Transverse colon (tissue), 4 donors: ENCODE results near the gene AP1M1. TPM values are rescaled to one million over a fixed set of nuclear protein-coding genes. Genes with fewer than 3 reads are reported as not detected.
A peak's percentile ranks its signal among the peaks of the same experiment; 100 is the strongest.

ENCODE experiments used
- DNase-seq: peaks from one replicate; pipeline ENCODE4 v3.0.0-alpha.2; 2019
- H3K27ac ChIP-seq, 4 donors: fragments of 200-600 bp; sonication (generic); 2 replicates each; pipeline ENCODE4 v1.5.1; 2016 to 2018; ENCODE audit warnings: inconsistent platforms in 4 of 4
- H3K27me3 ChIP-seq: fragments of 200-600 bp; sonication (generic); 2 replicates; pipeline ENCODE4 v1.5.1; 2017; ENCODE audit warnings: inconsistent platforms
- H3K36me3 ChIP-seq, 4 donors: fragments of 200-600 bp; sonication (generic); 2 replicates each; pipeline ENCODE4 v1.5.1; 2017 to 2019; ENCODE audit warnings: inconsistent platforms in 4 of 4
- H3K4me1 ChIP-seq, 4 donors: fragments of 200-600 bp; sonication (generic); 2 replicates each; pipeline ENCODE4 v1.5.1; 2017 to 2020; ENCODE audit warnings: inconsistent platforms in 4 of 4
- H3K4me3 ChIP-seq, 4 donors: fragments of 200-600 bp; sonication (generic); 1 replicate in 1 of 4; 2 replicates in 3 of 4; pipeline versions ENCODE4 v1.5.1 to v1.6.1; 2017 to 2019; ENCODE audit warnings: inconsistent platforms in 4 of 4
- H3K9me3 ChIP-seq, 2 donors: fragments of 200-600 bp; sonication (generic); 2 replicates each; pipeline ENCODE4 v1.5.1; 2017 to 2019; ENCODE audit warnings: inconsistent platforms in 2 of 2
- EP300 ChIP-seq: sonication (generic); formaldehyde crosslinking; IDR thresholded peaks from one replicate; pipeline ENCODE4 v1.6.1; 2017; ENCODE audit warnings: antibody characterized with exemption, low read depth
- POLR2A ChIP-seq: fragments of 450-650 bp; IDR thresholded peaks from one replicate; pipeline ENCODE4 v1.6.1; 2016; ENCODE audit warnings: antibody characterized with exemption, mild to moderate bottlenecking, moderate library complexity
- POLR2AphosphoS5 ChIP-seq, 3 donors: sonication (generic); formaldehyde crosslinking; IDR thresholded peaks; one replicate each; pipeline ENCODE4 v1.6.1; 2016; ENCODE audit warnings: antibody characterized with exemption in 3 of 3
- WGBS, 2 donors: methylation state at CpG; one replicate each; pipeline ENCODE4 v1.1.5; 2018; ENCODE audit warnings: low coverage in 1 of 2; 5-methylcytosine and 5-hydroxymethylcytosine counted together
- in situ Hi-C, 4 donors: fragments of 200-750 bp; cut with MboI; loops; one replicate each; pipeline versions ENCODE4 v1.15.0 to v1.15.1; 2017; ENCODE audit warnings: low sequenced_read_pairs in 3 of 4, low pct_ligation_motif_present in 1 of 4, low pct_unique_long_range_greater_than_20kb in 1 of 4
- intact Hi-C: fragments of 100-400 bp; cut with DNase I; formaldehyde crosslinking; loops from one replicate; pipeline ENCODE4 v1.15.1; 2023; ENCODE audit warnings: low total_unique reads
- total RNA-seq, 4 donors: library from RNA; depleted of rRNA; stranded (reverse); fragments of >200 nt; gene quantifications; one replicate each; pipeline ENCODE4 v1.1.0, GENCODE V29; 2016
- TF ChIP-seq, protein P1 (sequence below), 5 experiments: fragments of 200-600 bp in 3 of 5; fragments of 450-650 bp in 2 of 5; sonication (generic) in 3 of 5; IDR thresholded peaks; 1 replicate in 2 of 5; 2 replicates in 3 of 5; pipeline ENCODE4 v1.5.1; 2016 to 2017; ENCODE audit warnings: antibody characterized with exemption in 5 of 5, inconsistent platforms in 3 of 5, mild to moderate bottlenecking in 2 of 5, moderate library complexity in 1 of 5

Gene AP1M1
- total RNA-seq, 4 donors from 2014 or later, result 15.1 to 41.8 (median 35.0) TPM

DNA sequence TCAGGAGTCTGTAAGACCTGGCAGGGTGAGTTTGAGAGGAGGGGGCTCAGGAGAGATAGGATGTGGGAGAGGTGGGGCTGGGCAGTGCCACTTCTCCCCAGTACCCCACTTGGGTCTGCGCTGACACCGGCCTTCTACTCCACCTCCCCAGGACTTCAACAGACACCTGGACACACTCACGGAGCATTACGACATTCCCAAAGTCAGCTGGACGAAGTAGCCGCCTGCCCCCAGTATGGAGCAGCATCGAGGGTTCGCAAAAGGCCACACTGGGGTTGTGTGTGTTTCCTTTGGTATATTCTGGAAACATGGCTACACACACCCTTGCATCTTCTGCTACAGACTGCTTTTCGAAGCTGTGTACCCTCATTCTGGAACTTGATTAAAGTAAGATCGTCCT is 7.0 kb upstream of the AP1M1 start:
- intact Hi-C loops, result no loop called here
- no peak for DNase-seq
- TF ChIP-seq POLR2AphosphoS5 (IDR thresholded peaks at IDR 0.05) (no peak), POLR2A (no peak), EP300 (no peak)
- TF ChIP-seq, protein P1, sequence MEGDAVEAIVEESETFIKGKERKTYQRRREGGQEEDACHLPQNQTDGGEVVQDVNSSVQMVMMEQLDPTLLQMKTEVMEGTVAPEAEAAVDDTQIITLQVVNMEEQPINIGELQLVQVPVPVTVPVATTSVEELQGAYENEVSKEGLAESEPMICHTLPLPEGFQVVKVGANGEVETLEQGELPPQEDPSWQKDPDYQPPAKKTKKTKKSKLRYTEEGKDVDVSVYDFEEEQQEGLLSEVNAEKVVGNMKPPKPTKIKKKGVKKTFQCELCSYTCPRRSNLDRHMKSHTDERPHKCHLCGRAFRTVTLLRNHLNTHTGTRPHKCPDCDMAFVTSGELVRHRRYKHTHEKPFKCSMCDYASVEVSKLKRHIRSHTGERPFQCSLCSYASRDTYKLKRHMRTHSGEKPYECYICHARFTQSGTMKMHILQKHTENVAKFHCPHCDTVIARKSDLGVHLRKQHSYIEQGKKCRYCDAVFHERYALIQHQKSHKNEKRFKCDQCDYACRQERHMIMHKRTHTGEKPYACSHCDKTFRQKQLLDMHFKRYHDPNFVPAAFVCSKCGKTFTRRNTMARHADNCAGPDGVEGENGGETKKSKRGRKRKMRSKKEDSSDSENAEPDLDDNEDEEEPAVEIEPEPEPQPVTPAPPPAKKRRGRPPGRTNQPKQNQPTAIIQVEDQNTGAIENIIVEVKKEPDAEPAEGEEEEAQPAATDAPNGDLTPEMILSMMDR (IDR thresholded peaks at IDR 0.05), result no peak
- Histone ChIP-seq H3K27me3 (no peaks in the 10 kb centered on the region), H3K4me1 (peaks cover 9 to 28% (median 12%) of the 10 kb centered on the region in 4 donors), H3K9me3 (no peaks in the 10 kb centered on the region), H3K4me3 (no peak overlapping the region), H3K27ac (no peak overlapping the region), H3K36me3 (peaks cover 0 to 25% (median 11%) of the 10 kb centered on the region in 4 donors)
- WGBS, 2 donors, result 86 to 95% methylated on average over 2 to 10 of the region's 10 CpGs
- in situ Hi-C loops, result loop anchor here (25.0 kb wide), 2 partner anchors 353 to 553 kb away; partner anchors contain the start of gene CYP4F3 (in 3 of the 4)

DNA sequence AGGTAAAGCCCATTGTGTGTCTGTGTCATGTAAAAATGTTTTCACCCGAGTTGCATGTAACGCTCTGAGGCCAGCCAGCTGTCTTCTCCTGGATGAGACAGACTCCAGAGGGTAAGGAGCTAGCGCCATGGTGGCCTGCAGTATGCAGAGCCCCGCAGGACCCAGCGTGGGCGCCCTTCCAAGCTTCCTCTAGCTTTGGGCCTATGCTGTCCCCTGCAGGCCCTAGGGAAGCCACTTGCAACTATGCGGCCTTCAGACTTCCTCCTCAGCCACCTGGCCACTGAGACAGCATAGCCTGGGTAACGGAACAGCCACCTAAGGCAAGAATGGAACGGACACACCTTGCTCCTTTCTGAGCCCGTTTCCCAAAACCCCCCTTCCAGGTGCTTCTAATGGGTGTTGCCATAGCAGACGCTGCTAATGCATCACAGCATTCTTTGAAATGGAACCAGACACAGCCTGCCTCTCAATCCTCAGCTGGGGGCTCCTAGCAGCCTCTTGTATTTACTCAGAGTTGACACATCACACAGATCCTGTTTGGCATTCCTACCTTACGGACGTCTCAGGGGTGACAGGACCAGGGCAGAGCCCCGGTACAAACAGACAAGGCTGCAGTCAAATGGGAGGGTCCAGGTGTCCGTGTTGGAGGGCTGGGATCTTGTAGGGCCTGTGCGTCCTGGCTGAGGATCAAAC is 6.3 kb upstream of the AP1M1 start:
- in situ Hi-C loops, result loop anchor here (25.0 kb wide), 2 partner anchors 354 to 554 kb away; partner anchors contain the start of gene CYP4F3 (in 3 of the 4)
- WGBS, 2 donors, result 83 to 100% methylated on average over 1 to 16 of the region's 16 CpGs

DNA sequence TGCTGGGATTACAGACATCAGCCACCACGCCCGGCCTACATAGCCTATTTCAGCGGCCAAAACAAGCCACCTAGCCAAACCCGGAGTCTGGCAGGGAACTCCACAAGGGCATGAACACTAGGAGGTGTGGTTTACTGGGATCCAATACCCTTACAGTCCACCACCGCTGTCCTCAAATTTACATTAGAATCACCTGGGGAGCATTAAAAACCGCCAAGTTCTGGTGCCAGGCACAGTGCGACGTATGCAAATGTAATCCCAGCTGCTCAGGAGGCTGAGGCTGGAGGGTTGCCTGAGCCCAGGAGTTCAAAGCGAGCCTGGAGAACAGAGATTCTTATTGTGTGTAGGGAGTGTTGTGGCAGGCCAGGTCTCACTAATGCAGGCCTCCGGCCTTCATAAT is 4.2 kb upstream of the AP1M1 start:
- 85% methylated on average over 10 of the region's 10 CpGs; no CpG with 5 or more reads in 1 of the 2 donors for WGBS, 2 donors
- in situ Hi-C loops, result loop anchor here (25.0 kb wide), 2 partner anchors 356 to 556 kb away; partner anchors contain the start of gene CYP4F3 (in 3 of the 4)

More for the DNA sequence above, 6.3 kb upstream of the AP1M1 start:
- Histone ChIP-seq H3K27me3 (no peaks in the 10 kb centered on the region), H3K4me3 (no peak overlapping the region), H3K4me1 (peaks cover 8 to 28% (median 10%) of the 10 kb centered on the region in 4 donors), H3K9me3 (no peaks in the 10 kb centered on the region), H3K27ac (no peak overlapping the region), H3K36me3 (peaks cover 0 to 25% (median 11%) of the 10 kb centered on the region in 4 donors)
- TF ChIP-seq POLR2AphosphoS5 (IDR thresholded peaks at IDR 0.05) (no peak), POLR2A (no peak), EP300 (no peak)
- TF ChIP-seq, protein P1 (IDR thresholded peaks at IDR 0.05), result no peak
- no peak for DNase-seq
- intact Hi-C loops, result no loop called here

DNA sequence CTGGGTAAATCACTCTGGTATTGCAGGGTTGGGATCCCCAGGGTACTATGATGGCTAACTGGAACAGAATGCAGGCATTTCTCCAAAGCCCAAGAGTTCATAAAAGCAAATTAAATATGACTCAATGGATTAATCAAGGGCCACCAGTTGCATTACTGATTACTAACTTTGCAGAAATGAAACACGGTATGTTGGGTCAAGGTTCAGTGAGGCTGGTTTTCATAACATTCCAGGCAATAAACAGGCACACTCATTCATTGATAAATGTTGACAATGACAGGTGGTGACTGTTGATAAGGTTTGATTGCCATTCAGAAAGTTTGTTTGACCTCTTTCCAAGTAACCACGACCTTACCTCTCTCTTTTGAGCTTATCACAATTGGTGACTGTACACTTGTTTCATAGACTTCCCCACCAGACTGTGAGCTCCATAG is 506 bp upstream of the AP1M1 start:
- DNase-seq, result no peak
- TF ChIP-seq, protein P1 (IDR thresholded peaks at IDR 0.05), result no peak
- TF ChIP-seq POLR2AphosphoS5 (IDR thresholded peaks at IDR 0.05), result peak in 2 of 3 donors; percentile 53 to 61
- Histone ChIP-seq H3K36me3 (peaks cover 0 to 5% (median under 1%) of the 10 kb centered on the region in 4 donors), H3K9me3 (no peaks in the 10 kb centered on the region), H3K4me1 (peaks cover 26 to 41% (median 30%) of the 10 kb centered on the region in 4 donors), H3K27ac (peak overlapping the region; percentile 88 to 94 (median 90)), H3K4me3 (peak overlapping the region in 3 of 4 donors; percentile 81 to 90 (median 84)), H3K27me3 (no peaks in the 10 kb centered on the region)
- intact Hi-C loops (no loop called here), in situ Hi-C loops (loop anchor here (25.0 kb wide), 2 partner anchors 360 to 560 kb away; partner anchors contain the start of gene CYP4F3 (in 3 of the 4))
- 10 to 11% methylated on average over 1 to 2 of the region's 2 CpGs for WGBS, 2 donors

More for the DNA sequence above, 4.2 kb upstream of the AP1M1 start:
- no peaks in the 10 kb centered on the region for H3K9me3 ChIP-seq
- H3K27me3 ChIP-seq, result no peaks in the 10 kb centered on the region
- TF ChIP-seq EP300 (no peak), POLR2AphosphoS5 (IDR thresholded peaks at IDR 0.05) (no peak), POLR2A (no peak)
- TF ChIP-seq, protein P1 (IDR thresholded peaks at IDR 0.05), result no peak
- no peak overlapping the region for H3K27ac ChIP-seq
- H3K36me3 ChIP-seq, result peaks cover 0 to 25% (median 11%) of the 10 kb centered on the region in 4 donors
- peaks cover 12 to 24% (median 17%) of the 10 kb centered on the region in 4 donors for H3K4me1 ChIP-seq
- intact Hi-C loops, result no loop called here
- no peak overlapping the region for H3K4me3 ChIP-seq
- DNase-seq, result no peak
